ENCODE data around the gene PEAR1.

DNA sequence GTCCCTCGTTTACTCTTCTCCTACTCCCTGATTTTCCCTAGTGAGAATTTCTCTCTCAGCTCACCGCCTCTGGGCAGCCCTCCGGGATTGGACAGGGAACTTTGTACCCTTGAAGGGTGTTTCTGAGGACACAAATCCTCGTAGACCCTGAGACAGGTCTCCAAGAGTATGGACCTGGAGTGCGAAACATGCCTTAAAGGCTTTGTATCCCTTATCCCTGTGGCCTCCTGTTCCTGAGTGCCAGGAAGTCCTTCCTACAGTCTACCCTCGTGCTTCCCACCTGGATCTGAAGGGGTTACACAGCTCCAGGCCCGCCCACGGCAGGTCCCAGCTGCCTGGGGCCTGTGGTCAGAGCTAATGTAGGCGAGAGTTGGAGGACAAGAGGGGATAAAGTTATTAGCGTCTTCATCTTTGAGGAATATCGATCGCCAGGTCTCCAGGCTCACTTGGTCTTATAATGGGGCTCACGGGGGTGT, 7.6 kb upstream of the PEAR1 start:
- TF ChIP-seq, protein P1, sequence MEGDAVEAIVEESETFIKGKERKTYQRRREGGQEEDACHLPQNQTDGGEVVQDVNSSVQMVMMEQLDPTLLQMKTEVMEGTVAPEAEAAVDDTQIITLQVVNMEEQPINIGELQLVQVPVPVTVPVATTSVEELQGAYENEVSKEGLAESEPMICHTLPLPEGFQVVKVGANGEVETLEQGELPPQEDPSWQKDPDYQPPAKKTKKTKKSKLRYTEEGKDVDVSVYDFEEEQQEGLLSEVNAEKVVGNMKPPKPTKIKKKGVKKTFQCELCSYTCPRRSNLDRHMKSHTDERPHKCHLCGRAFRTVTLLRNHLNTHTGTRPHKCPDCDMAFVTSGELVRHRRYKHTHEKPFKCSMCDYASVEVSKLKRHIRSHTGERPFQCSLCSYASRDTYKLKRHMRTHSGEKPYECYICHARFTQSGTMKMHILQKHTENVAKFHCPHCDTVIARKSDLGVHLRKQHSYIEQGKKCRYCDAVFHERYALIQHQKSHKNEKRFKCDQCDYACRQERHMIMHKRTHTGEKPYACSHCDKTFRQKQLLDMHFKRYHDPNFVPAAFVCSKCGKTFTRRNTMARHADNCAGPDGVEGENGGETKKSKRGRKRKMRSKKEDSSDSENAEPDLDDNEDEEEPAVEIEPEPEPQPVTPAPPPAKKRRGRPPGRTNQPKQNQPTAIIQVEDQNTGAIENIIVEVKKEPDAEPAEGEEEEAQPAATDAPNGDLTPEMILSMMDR (IDR thresholded peaks at IDR 0.05) = no peak
- TF ChIP-seq POLR2A (IDR thresholded peaks at IDR 0.05) = no peak
